HG03025 (cell line): ENCODE measurements around the gene COL15A1.
A peak's percentile ranks its signal among the peaks of the same experiment; 100 is the strongest.

Experiments used
- ATAC-seq: cut with Tn5 transposase; IDR thresholded peaks from one replicate; pipeline ENCODE4 v1.9.1; 2021; ENCODE audit warnings: mild to moderate bottlenecking, moderate library complexity; ENCODE audit not compliant: unreplicated experiment, low FRiP score

The COL15A1 gene

DNA sequence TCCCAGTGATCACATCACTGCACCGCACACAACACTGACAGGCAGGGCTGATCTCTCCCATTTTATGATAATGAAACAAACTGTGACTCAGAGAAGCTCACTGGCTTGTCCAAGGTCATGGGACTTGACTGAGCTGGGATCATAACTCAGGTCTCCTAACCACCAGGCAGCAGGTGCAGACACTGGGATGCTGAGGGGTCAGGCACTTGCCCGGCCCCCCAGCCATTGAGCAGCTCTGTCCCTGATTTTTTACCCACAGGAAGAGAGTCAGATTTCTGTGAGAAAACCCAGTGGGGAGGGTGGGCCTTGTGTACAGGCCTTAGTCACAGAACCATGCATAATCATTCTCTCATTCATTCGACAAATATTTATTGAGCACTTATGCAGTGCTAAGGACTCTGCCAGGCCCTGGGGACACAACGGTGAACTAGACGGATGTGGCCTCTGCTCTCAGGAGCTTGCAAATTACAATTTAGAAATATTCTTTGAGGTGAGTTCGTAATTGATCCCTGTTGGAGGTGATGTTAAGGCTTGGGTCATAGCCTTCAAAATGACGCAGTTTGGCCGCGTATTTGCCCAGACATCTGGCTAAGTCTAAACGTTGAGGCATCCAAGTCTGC, 106.7 kb downstream of the COL15A1 start:
- no peak for ATAC-seq

DNA sequence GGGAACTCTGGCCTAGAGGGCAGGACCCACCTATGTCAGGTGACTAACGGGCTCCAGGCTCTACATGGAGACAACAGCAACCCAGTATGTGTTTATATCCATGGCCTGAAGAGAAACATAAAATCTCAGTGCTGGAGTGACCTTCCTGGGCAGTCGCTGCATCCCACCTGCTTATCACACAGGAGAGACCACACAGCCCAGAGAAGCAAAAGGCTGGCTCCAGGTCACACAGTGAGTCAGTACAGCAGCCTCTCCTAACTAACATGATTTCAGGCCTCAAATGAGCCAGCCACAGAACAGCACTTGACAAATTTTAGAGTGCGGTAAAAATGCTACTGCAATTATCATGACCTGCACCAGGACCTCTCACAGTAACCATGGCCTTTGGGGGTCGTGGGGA, 107.2 kb downstream of the COL15A1 start:
- no peak for ATAC-seq

DNA sequence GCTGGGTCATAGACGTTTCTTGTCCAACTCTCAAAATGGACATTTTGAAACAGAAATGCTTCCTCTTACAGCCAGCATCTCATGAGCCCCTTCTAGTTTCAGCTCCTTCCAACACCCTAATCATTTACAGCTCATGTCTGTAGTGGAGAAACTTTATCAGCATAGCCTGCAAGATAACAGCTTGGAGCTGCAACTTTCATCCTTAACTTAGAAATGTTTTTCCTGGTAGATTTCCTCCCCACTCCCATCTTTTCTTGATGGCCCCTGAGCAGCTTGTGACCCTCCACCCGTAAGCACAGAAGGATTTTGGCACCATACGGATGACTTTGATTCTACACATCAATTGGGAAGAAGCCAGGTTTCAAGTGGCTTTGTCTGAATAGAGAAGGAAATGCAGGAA, 107.7 kb downstream of the COL15A1 start:
- no peak for ATAC-seq

DNA sequence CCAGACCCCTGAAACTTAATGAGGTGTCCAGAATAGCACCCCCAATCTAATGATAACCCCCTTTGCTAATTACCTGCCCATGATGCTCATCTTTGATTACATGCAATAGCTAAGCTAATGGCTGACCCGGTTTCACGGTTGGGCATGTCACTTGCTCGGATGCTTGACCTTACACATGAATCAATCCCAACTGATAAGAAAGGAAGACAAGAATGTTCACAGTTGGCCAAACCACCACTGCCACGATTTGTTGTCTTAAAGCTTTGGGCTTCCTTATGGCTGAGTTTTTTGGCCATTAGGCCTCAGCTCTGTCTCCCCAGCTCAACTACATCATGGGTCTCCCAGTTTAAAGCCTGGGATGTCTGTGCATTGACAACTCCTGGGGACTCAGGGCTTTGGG, 108.1 kb downstream of the COL15A1 start:
- no peak for ATAC-seq

DNA sequence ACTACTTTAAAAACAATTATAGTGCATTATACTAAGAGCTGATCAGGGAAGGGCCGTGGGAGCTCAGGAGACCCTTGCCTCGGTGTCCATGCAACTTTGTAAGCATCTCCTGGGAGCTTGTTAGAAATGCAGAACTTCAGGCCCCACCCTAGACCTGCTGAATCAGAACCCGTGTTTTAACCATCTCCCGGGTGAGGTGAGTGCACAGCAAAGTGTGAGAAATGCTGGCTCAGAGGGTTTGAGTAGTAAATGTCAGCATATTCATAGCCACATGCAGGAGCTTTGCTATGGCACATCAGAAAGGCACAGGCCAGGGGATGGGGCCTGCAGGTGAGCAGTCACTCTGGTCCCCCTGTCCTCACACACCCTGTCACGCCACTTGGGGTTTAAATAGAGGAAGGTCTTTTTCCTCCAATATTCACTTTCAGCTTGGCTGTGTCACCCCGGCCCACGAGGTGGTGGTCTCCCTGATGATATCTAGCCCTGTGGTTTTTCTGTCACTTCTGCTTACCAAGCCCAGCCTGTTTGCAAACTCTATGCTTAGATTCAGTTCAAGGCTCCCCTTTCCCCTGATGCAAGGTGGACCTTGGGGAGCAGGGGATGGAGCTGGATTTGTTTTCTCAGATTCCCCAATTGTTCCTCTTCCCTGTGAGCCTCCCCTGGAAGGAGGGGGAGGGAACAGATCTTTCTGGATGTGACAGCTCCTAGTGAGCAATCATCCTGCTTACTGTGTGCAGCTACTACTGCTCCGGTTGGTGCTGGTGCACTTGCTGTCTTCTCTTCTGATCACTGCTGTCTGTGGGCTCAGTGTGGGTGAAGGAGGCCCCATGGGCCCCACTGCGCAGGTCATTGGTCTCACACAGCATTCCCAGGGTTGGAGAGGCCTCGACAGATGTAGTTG, 109.4 kb downstream of the COL15A1 start:
- ATAC-seq: no peak

DNA sequence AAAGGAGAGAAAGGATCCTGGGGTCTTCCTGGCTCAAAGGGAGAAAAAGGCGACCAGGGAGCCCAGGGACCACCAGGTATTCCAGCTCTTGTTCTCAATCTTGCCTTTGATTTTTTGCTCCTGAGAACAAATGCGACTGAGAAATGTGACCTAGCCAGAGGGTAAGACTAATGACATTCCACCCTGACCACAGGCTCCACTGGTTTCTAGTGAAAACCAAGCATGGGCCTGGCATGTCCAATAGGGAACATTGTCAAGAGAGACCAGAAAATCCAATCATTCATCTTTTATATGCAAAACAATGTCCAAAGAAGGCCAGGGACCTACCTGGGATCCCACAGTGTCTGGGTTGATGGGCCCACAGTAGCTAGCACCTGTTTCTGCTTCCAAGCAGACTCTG, 110.9 kb downstream of the COL15A1 start:
- no peak for ATAC-seq

DNA sequence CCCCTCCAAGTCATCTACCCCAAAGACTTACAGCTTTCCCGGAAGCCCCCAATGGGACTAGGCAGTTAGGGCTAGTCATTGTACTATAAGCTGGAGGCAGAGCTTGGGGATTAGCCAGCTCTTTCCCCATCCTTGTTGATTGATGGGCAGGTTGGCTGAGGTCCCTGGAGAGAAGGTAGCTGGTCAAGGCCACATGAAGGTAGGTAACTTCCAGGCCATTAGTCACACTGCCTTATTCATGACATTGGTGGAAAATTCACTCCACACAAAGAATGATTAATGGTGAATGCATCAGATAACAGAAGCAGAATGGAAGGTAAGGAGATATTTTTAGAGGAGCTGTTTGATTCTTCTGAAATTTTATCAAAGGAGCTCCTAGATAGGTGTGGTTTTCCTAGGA, 111.7 kb downstream of the COL15A1 start:
- no peak for ATAC-seq

DNA sequence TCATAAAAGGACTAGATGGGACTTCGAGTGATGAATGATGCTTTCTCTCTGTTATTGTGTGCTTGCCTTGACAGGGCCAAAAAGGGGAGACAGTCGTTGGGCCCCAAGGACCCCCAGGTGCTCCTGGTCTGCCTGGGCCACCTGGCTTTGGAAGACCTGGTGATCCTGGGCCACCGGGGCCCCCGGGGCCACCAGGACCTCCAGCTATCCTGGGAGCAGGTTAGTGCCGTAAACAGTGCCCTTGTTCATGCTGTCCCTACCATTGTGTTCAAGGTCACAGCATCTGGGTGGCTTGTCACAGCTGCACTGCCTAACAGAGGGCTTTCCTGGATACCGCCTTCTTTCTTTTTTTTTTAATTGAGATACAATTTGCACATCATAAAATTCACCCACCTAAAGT, 112.5 kb downstream of the COL15A1 start:
- ATAC-seq: no peak

DNA sequence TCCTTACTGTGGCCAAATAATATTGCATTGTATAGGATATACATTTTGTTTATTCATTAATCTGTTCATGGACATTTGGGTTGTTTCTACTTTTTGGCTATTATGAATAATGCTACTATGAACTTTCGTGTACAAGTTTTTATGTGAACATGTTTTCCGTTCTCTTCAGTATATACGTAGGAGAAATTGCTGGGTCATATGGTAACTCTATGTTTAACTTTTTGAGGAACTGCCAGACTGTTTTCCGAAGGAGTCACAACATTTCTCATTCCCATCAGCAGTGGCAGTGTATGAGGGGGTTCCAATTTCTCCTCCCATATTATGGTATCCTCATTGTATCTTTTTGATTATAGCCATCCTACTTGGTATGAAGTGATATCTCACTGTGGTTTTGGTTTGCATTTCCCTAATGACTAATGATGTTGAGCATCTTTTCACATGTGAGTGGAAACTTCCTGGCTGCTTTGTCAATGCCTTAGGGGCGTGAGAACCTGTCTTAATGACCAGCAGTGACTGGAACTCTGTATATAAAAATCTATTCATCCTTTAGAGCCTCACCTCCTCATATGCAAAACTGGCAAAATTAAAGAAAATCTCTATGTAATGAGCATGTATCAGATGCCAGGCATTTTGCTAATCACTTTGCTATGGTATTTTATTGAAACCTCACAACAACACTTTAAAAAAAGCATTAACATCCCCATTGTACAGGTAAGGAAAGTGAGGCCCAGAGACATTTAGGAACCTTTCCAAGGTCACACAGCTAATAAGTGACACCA, 113.4 kb downstream of the COL15A1 start:
- ATAC-seq: no peak

DNA sequence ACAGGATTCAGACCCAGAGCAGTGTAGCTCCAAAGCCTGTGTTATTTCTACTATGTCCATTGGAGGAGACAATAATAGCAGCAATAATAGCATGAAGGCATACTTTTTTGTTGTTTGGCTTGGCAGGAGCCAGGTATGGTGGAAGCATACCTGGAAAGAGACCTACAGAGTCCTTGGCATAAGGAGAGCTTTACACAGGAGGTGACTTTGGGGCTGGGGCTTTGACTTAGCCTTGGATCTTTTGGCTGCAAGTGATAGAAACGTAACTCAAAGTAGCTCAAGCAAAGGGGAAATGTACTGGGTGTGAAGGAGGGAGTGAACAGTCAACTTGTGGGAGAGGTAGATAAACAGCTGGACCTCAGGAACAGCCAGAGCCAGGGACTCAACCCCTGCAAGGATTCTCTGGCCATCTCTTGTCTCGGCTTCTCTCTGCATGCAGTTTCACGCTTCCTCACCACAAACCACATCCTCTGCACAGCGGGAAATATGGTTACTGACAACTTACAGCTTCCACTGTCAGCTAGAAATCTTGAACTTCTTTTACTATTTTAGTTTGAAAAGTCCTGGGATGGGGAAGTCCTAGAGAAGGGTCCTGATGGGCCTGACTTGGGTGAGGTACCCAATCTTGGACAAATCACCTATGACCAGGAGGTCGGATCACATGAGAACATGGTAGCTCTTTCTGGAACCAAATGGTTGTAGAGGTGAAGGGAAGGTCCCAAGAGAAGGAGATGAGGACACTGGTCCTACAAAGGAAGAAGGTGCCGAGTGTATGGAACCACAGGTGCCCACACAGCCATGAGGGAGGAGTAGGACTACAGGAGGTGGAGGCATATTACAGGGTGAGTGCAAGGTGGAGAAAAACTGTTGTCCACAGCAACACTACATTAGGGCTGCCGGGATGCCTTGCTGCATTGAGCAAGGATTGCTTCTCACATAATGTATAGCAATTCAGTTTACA, 114.2 kb downstream of the COL15A1 start:
- ATAC-seq: peak; percentile 87

DNA sequence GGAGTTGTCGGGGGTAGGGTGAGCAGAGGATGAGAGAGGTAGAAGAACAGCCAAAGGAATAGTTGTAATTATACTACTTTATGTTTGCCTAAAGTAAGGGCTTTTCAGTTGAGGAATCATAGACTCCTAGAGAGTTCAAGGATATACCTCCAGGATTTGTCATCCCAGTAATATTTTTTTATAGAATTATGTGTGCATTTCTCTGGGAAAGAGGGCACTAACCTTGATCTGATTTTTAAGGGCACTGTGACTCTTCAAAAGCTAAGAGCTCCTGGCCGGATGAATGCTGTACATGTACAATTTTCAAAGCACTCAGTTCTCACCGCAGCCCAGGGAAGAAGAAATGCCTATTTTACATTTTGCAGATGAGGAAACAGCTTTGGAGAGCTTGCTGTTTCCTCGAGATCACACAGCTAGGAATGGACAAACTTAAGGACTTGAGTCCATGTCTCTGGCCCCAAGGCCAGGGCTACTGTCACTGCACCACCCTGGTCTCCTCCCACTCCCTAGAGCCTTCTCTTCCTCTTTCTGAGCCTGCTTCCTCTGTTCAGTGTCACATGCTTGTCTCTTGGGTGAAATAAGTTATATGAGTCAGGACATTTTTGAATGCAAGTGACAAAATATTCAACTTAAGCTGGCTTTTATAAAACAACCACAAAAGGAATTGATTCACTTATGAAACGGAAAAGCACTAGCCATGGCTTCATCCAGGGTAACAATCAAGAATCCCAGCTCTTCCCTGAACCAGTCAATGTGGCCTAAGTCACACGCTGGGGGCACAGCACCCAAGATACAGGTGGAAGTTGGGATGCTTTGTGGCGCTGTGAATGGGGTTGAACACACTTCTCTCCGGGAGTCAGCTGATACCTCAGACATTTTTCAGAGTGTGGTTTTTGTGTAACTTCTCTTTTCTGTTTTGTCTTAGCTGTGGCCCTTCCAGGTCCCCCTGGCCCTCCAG, 115.5 kb downstream of the COL15A1 start:
- no peak for ATAC-seq

DNA sequence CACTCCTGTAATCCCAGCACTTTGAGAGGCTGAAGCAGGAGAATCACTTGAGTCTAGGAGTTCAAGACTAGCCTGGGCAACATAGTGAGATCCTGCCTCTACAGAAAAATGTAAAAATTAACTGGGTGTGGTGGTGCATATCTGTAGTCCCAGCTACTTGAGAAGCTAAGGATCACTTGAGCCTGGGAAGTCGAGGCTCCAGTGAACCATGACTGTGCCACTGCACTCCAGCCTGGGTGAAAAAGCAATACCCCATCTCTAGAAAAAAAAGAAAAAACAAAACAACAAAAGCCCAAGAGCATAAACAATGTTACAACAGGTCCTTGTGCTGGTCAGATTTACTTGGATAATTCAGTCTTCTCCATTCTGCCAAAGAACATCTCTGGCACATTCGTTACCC, 116.9 kb downstream of the COL15A1 start:
- no peak for ATAC-seq

DNA sequence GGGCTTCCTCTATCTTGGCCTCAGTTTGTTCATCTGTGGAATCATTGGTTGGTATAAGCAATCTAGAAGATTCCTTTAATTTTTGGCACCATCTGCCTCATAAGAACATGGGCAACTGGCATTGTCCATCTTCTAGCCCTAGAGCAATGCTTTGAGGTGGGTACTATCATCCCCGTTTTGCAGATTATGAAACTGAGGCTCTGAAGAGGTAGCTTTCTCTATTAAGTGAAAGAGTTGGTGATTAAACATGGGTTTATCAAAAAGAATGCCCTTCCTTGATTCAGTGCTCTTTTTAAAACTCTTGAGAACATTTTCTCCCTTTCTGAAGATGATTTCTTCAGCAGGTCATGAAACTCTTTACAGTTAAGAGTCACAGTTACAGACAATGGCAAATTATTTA, 118.8 kb downstream of the COL15A1 start:
- ATAC-seq: no peak

DNA sequence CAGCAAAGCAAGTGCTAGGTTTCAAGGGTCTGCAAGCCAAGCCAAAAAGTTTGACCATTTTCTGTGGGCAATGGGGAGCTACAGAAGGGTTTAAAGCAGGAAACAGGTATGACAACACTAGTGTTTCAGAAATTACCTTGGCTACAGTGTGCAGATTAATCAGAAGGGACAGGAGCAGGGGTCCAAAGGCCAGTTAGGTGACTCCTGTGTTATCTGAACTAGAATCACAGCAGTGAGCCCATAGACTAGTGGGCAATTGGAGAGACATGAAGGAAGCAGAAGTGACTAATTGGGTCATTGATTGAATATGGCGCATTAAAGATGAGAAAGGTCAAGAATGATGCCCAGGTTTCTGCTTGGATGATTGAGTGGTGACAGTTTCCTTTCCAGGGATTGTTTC, 119.8 kb downstream of the COL15A1 start:
- no peak for ATAC-seq

DNA sequence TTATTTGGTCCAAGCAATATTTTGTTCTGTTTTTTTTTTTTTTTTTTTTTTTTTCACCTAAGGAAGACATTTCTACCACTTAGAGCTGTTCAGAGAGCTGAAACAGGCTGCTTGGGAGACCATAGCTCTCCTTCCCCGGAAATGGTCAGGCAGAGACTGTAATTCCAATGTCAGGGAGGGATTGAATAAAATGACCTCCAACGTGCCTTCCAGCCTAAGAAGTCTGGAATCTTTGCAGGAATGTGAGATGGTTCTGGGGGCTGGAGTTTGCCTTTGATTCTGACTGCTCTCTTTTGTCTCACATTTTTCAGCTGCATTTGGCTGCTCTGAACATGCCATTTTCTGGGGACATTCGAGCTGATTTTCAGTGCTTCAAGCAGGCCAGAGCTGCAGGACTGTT, 122.9 kb downstream of the COL15A1 start:
- ATAC-seq: no peak

DNA sequence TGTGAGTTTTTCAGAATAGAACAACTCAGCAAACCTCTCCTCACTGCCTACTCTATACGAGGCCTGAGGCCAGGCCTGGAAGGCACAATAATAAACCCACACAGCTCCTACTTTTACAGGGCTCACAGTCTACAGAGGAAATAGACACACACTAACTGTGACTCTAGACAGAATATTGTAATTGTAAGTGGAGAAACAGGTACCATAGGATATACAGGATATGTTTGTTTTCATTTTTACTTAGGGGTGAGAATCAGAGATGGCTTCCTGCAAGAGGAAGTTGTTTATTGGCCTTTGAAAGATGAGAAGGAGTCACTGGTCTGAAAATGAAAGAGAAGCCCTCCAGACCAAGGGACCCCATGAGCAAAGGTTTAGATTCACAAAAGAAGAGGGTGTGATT, 125.4 kb downstream of the COL15A1 start:
- ATAC-seq: no peak

DNA sequence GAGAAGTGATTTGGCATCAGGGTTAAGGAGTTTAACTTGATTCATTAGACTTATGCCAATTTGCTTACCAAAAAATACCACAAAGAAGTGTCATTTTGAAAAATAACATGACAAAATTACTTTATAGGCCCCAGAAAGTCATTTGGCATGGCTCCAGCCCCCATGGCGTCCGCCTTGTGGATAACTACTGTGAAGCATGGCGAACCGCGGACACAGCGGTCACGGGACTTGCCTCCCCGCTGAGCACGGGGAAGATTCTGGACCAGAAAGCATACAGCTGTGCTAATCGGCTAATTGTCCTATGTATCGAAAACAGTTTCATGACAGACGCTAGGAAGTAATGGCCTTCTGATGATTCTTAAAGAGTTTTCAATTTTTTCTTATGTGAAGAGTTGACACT, 125.8 kb downstream of the COL15A1 start:
- no peak for ATAC-seq

DNA sequence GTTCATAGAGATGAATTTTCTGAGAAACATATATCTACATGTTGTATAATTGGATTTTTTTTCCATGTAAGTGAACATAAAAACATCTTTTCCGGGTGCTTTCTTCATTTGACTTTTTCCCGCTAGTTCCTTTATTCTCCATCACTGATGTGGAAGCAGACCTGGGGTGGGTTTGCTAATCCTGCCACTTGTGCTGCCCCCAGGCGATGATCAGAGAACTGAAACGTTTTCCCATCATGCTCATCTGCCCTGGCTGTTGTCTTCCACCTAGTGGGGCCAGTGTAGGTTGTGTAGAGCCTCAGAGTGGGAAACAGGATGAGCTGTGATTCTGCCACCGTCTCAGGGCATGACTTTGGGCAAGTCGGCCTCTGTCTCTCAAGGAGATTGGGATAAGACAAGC, 127.0 kb downstream of the COL15A1 start:
- ATAC-seq: no peak
